T-cell (primary cell): ENCODE data around the gene SBNO1. TPM values are rescaled to one million over a fixed set of nuclear protein-coding genes. Genes with fewer than 3 reads are reported as not detected.
"Not testable (repeated sequence)": the region's sequence is repeated elsewhere in the genome, so short reads cannot be mapped to it uniquely, and the experiment has no call there.

ENCODE experiments used
- ATAC-seq, 4 experiments: fragments of 200-7000 bp in 3 of 4; fragments of 150-1000 bp in 1 of 4; cut with Tn5 transposase; replicated peaks in 1 of 4; 1 replicate in 3 of 4; 2 replicates in 1 of 4; pipeline ENCODE4 v1.10.0; 2021; ENCODE audit warnings: moderate library complexity in 3 of 4, mild to moderate bottlenecking in 2 of 4, moderate number of reproducible peaks in 1 of 4
- CTCF ChIA-PET, 2 donors: fragments of 300-600 bp; sonication (Branson Sonifier 250); formaldehyde crosslinking; loops; one replicate each; lab custom pipeline; 2022; ENCODE audit warnings: antibody characterized with exemption in 2 of 2; lab: Charles Lee
- POLR2A ChIA-PET, 2 donors: fragments of 300-600 bp; sonication (Branson Sonifier 250); formaldehyde crosslinking; loops; one replicate each; lab custom pipeline; 2022; ENCODE audit warnings: antibody characterized with exemption in 2 of 2; lab: Charles Lee
- DNase-seq, 35 experiments: peaks; one replicate each; pipeline versions ENCODE4 v3.0.0 to v3.0.0-alpha.2; 2013 to 2023
- H3K27ac ChIP-seq: one replicate; pipeline ENCODE4 v1.5.1; 2013; ENCODE audit warnings: low read length
- H3K27me3 ChIP-seq, 2 experiments: replicated peaks in 1 of 2; 1 replicate in 1 of 2; 2 replicates in 1 of 2; pipeline versions ENCODE4 v1.6.1 to v1.7.0; 2013; ENCODE audit warnings: low read length in 1 of 2, mixed read lengths in 1 of 2; ENCODE audit not compliant: control insufficient read depth in 2 of 2, insufficient read depth in 2 of 2; ENCODE audit errors: extremely low read depth in 1 of 2
- H3K36me3 ChIP-seq, 2 donors: 1 replicate in 1 of 2; 2 replicates in 1 of 2; pipeline versions ENCODE4 v1.6.1 to v1.7.0; 2013; ENCODE audit warnings: low read length in 1 of 2; ENCODE audit not compliant: control insufficient read depth in 2 of 2, insufficient read depth in 1 of 2; ENCODE audit errors: extremely low read depth in 1 of 2
- H3K4me1 ChIP-seq, 2 experiments: 1 replicate in 1 of 2; 2 replicates in 1 of 2; pipeline versions ENCODE4 v1.6.1 to v1.7.0; 2013; ENCODE audit warnings: low read length in 2 of 2, mixed read lengths in 1 of 2; ENCODE audit not compliant: insufficient read depth in 2 of 2, control insufficient read depth in 1 of 2; ENCODE audit errors: extremely low read depth in 1 of 2
- H3K4me3 ChIP-seq, 2 donors: 1 replicate in 1 of 2; 2 replicates in 1 of 2; pipeline versions ENCODE4 v1.5.1 to v1.7.0; 2013; ENCODE audit warnings: mild to moderate bottlenecking in 2 of 2, low read length in 1 of 2, moderate library complexity in 1 of 2; ENCODE audit not compliant: control insufficient read depth in 1 of 2; ENCODE audit errors: extremely low read depth in 1 of 2
- H3K9me3 ChIP-seq: 2 replicates; pipeline ENCODE4 v1.7.0; 2013
- H3K27ac Mint-ChIP-seq, 2 donors: one replicate each; pipeline ENCODE4 v1.8.0; 2020 to 2021; ENCODE audit warnings: mild to moderate bottlenecking in 2 of 2, mixed read lengths in 2 of 2
- H3K27me3 Mint-ChIP-seq, 2 donors: one replicate each; pipeline ENCODE4 v1.8.0; 2021 to 2022; ENCODE audit warnings: mixed read lengths in 2 of 2
- H3K36me3 Mint-ChIP-seq: one replicate; pipeline ENCODE4 v1.8.0; 2021; ENCODE audit warnings: mixed read lengths
- H3K4me1 Mint-ChIP-seq, 3 donors: one replicate each; pipeline ENCODE4 v1.8.0; 2020 to 2022; ENCODE audit warnings: mixed read lengths in 3 of 3, mild to moderate bottlenecking in 1 of 3
- H3K4me3 Mint-ChIP-seq, 3 donors: one replicate each; pipeline ENCODE4 v1.8.0; 2020 to 2022; ENCODE audit warnings: mild to moderate bottlenecking in 3 of 3, mixed read lengths in 3 of 3, moderate library complexity in 3 of 3
- H3K9me3 Mint-ChIP-seq, 3 donors: one replicate each; pipeline ENCODE4 v1.8.0; 2020 to 2022; ENCODE audit warnings: mixed read lengths in 3 of 3
- WGBS: methylation state at CpG from one replicate; pipeline ENCODE4 v1.1.5; 2013; ENCODE audit warnings: missing lambda C conversion rate; ENCODE audit not compliant: insufficient coverage; 5-methylcytosine and 5-hydroxymethylcytosine counted together
- total RNA-seq, 35 experiments: library from RNA in 6 of 35; stranded (reverse) in 6 of 35; fragments of 120-200 nt in 1 of 35; gene quantifications; one replicate each; pipeline versions ENCODE4 v1.2.1 to v1.2.4 and lab custom pipeline; 2013 to 2026

SBNO1 gene
- total RNA-seq, 5 donors from 2014 or later (not counting 1 experiment from before 2014, with no cell fraction given), result 36.1 to 42.1 (median 38.6) TPM

GRCh38 chr12:123254853-123255446 is 109.7 kb downstream of the SBNO1 start:
- H3K4me3 ChIP-seq, result no peak overlapping the region
- Mint-ChIP-seq H3K9me3 (no peaks in the 10 kb centered on the region), H3K4me1 (peaks cover 23 to 29% (median 26%) of the 10 kb centered on the region in 3 donors), H3K27ac (no peak overlapping the region), H3K4me3 (no peak overlapping the region), H3K36me3 (peaks cover 35% of the 10 kb centered on the region), H3K27me3 (no peaks in the 10 kb centered on the region)
- no peaks in the 10 kb centered on the region for H3K27me3 ChIP-seq
- peaks cover 0 to 18% of the 10 kb centered on the region in 2 experiments for H3K4me1 ChIP-seq
- no peak overlapping the region for H3K27ac ChIP-seq
- ATAC-seq (no peak), DNase-seq (no peak)
- POLR2A ChIA-PET, result interaction anchor here in 1 of 2 donors (0.6 kb wide), 1 partner anchor 49 kb away, joined by 3 read pairs; no protein-coding TSS in a partner anchor
- WGBS, result 100% methylated on average over 1 of the region's 5 CpGs
- CTCF ChIA-PET, result interaction anchor here in 1 of 2 donors (0.7 kb wide), 1 partner anchor 11 kb away, joined by 7 read pairs; no protein-coding TSS in a partner anchor
- H3K9me3 ChIP-seq, result no peaks in the 10 kb centered on the region
- peaks cover 14 to 55% of the 10 kb centered on the region in 2 donors for H3K36me3 ChIP-seq

GRCh38 chr12:123253641-123254459 is 110.8 kb downstream of the SBNO1 start:
- peaks cover 27 to 36% (median 31%) of the 10 kb centered on the region in 3 donors for H3K4me1 Mint-ChIP-seq
- Histone ChIP-seq H3K9me3 (no peaks in the 10 kb centered on the region), H3K27me3 (no peaks in the 10 kb centered on the region), H3K4me3 (no peak overlapping the region), H3K36me3 (peaks cover 14 to 59% of the 10 kb centered on the region in 2 donors), H3K4me1 (peaks cover 0 to 21% of the 10 kb centered on the region in 2 experiments), H3K27ac (no peak overlapping the region)
- H3K9me3 Mint-ChIP-seq, result no peaks in the 10 kb centered on the region
- peaks cover 33% of the 10 kb centered on the region for H3K36me3 Mint-ChIP-seq
- no peak for DNase-seq
- ATAC-seq, result no peak
- CTCF ChIA-PET, result no interaction called here
- WGBS, result 91% methylated on average over 23 of the region's 24 CpGs
- POLR2A ChIA-PET, result no interaction called here
- no peak overlapping the region for H3K27ac Mint-ChIP-seq
- no peak overlapping the region for H3K4me3 Mint-ChIP-seq
- H3K27me3 Mint-ChIP-seq, result no peaks in the 10 kb centered on the region

DNA sequence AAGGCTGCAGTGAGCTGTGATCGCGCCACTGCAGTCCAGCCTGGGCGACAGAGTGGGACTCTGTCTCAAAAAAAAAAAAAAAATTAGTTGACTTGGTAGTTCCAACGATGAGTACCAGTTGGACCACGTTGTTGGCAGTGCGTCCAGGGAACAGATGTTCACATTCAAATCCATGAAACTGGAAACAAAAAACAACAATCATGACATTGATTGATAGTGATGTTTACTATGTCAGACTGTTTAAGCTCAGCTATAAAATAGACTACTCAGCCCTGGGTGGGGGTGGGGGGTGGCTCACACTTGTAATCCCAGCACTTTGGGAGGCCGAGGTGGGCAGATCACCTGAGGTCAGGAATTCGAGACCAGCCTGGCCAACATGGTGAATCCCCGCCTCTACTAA is 112.3 kb downstream of the SBNO1 start:
- H3K4me3 ChIP-seq, result not testable (repeated sequence)

GRCh38 chr12:123251403-123252076 is 113.1 kb downstream of the SBNO1 start:
- Mint-ChIP-seq H3K4me1 (peaks cover 47 to 57% (median 53%) of the 10 kb centered on the region in 3 donors), H3K27ac (peak overlapping the region in 1 of 2 donors; percentile 23), H3K36me3 (peaks cover 38% of the 10 kb centered on the region), H3K4me3 (peak overlapping the region in 1 of 3 donors; percentile 43), H3K9me3 (no peaks in the 10 kb centered on the region), H3K27me3 (no peaks in the 10 kb centered on the region)
- ATAC-seq (no peak), DNase-seq (no peak)
- ChIA-PET POLR2A (no interaction called here), CTCF (interaction anchor here (0.6 to 1.1 kb wide), 3 partner anchors 13 to 369 kb away, joined by 3 to 4 read pairs (median 4); no protein-coding TSS in a partner anchor)
- H3K9me3 ChIP-seq, result no peaks in the 10 kb centered on the region
- H3K27me3 ChIP-seq, result no peaks in the 10 kb centered on the region
- peaks cover 14 to 47% of the 10 kb centered on the region in 2 donors for H3K36me3 ChIP-seq
- peaks cover 0 to 23% of the 10 kb centered on the region in 2 experiments for H3K4me1 ChIP-seq
- H3K4me3 ChIP-seq, result no peak overlapping the region
- H3K27ac ChIP-seq, result no peak overlapping the region
- 100% methylated on average over 1 of the region's 8 CpGs for WGBS

More for the DNA sequence above, 112.3 kb downstream of the SBNO1 start:
- Mint-ChIP-seq H3K36me3 (peaks cover 44% of the 10 kb centered on the region), H3K4me1 (peaks cover 38 to 51% (median 46%) of the 10 kb centered on the region in 3 donors)
- not testable (repeated sequence) for H3K27me3 ChIP-seq, DNase-seq, H3K27me3 Mint-ChIP-seq, H3K27ac Mint-ChIP-seq, H3K9me3 Mint-ChIP-seq, H3K9me3 ChIP-seq, ATAC-seq, H3K4me3 Mint-ChIP-seq, H3K27ac ChIP-seq
- ChIA-PET CTCF (interaction anchor here (0.7 to 1.1 kb wide), 2 partner anchors 14 to 15 kb away, joined by 4 read pairs; no protein-coding TSS in a partner anchor), POLR2A (interaction anchor here in 1 of 2 donors (0.7 kb wide), 1 partner anchor 89 kb away, joined by 3 read pairs; no protein-coding TSS in a partner anchor)
- Histone ChIP-seq H3K4me1 (peaks cover 0 to 21% of the 10 kb centered on the region in 2 experiments), H3K36me3 (peaks cover 14 to 53% of the 10 kb centered on the region in 2 donors)
- WGBS, result no CpG with 5 or more reads among the region's 9 CpGs

- Mint-ChIP-seq H3K27ac (peak overlapping the region; percentile 71 to 73), H3K36me3 (peaks cover 34% of the 10 kb centered on the region), H3K4me1 (peaks cover 55 to 65% (median 61%) of the 10 kb centered on the region in 3 donors), H3K4me3 (peak overlapping the region in 1 of 3 donors; percentile 43), H3K9me3 (no peaks in the 10 kb centered on the region), H3K27me3 (no peaks in the 10 kb centered on the region)
- WGBS, result 97% methylated on average over 7 of the region's 13 CpGs
- Histone ChIP-seq H3K4me1 (peaks cover 0 to 29% of the 10 kb centered on the region in 2 experiments), H3K27me3 (no peaks in the 10 kb centered on the region), H3K27ac (no peak overlapping the region), H3K4me3 (no peak overlapping the region), H3K36me3 (peaks cover 14 to 41% of the 10 kb centered on the region in 2 donors), H3K9me3 (no peaks in the 10 kb centered on the region)
- POLR2A ChIA-PET, result interaction anchor here in 1 of 2 donors (1.0 kb wide), 1 partner anchor 18 kb away, joined by 5 read pairs; the partner anchor contains the start of genes MPHOSPH9 and MTRFR
- ATAC-seq (peak in 1 of 4 experiments; percentile 10), DNase-seq (no peak)
- CTCF ChIA-PET, result interaction anchor here in 1 of 2 donors (0.6 kb wide), 1 partner anchor 369 kb away, joined by 3 read pairs; no protein-coding TSS in a partner anchor
These were observed 113.9 kb downstream of the SBNO1 start for GRCh38 chr12:123250471-123251383.
